Fibroblast of the conjunctiva (primary cell): ENCODE results near the gene DYNC2H1.
A peak's percentile ranks its signal among the peaks of the same experiment; 100 is the strongest.
"Not testable (repeated sequence)": the region's sequence is repeated elsewhere in the genome, so short reads cannot be mapped to it uniquely, and the experiment has no call there.

Experiments used
- DNase-seq: peaks from one replicate; pipeline ENCODE4 v3.0.0-alpha.2; 2010; ENCODE audit warnings: low read depth

DYNC2H1 gene

DNA sequence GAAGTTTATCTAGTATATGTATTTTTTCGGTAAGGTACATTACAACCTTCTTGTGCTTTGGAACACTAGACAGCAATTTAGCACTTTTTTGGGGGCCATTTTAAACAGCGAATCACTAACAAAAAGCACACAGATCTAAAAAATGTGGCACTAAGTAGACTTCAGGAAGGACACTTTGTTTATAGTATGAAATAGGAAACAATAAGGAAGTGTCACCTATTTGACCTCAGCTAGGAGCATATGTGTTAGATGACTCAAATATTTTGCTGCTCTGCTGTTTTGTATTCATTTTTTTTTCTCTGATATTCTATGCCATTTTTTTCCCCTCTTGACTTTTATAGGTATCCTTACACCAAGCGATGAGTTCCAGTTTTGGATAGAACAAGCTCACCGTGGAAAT, 5.6 kb downstream of the DYNC2H1 start:
- no peak for DNase-seq

GRCh38 chr11:103125462-103125861, 16.2 kb downstream of the DYNC2H1 start:
- no peak for DNase-seq

DNA sequence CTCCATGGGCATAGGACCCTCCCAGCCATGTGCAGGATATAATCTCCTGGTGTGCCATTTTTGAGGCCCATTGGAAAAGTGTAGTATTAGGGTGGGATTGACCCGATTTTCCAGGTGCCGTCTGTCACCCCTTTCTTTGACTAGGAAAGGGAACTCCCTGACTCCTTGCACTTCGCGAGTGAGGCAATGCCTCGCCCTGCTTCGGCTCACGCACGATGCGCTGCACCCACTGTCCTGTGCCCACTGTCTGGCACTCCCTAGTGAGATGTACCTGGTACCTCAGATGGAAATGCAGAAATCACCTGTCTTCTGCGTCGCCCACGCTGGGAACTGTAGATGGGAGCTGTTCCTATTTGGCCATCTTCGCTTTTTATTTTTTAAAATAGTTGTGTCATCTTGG, 32.8 kb downstream of the DYNC2H1 start:
- not testable (repeated sequence) for DNase-seq

DNA sequence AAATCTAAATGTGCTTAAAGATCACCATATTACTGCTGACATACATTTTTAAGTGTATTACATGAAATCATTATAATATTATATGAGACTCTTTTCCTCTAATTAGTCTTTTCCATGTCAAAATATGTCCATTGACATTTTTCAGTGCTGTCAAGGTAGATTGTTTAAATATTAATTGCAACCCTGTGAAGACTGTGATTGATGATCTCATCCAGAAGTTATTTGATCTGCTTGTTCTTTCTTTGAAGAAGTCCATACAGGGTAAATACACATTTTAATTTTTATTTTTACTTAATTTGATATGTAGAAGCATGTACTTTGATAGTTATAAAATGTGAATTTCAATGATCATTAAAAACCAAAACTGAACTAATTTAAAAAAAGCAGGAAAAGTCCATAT, 38.4 kb downstream of the DYNC2H1 start:
- DNase-seq: no peak

DNA sequence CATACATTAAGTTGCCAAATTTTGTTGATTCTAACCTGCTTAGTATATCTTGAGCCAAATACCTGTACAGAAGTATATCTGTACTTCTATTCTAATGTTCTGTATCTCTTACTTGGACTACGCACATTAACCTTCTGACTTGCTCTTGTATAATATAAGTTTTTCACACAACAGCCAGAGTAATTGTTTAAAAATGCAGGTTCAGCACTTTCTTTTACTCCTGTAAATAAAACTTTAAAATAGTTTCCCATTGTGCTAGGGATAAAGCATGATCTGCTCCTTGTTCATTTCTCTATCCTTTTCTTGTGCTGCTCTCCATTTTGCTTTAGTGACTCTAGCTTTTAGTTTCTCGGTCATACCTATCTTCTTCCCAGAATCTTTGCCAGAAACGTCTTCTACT, 48.3 kb downstream of the DYNC2H1 start:
- no peak for DNase-seq

GRCh38 chr11:103164093-103164796, 55.0 kb downstream of the DYNC2H1 start:
- no peak for DNase-seq

DNA sequence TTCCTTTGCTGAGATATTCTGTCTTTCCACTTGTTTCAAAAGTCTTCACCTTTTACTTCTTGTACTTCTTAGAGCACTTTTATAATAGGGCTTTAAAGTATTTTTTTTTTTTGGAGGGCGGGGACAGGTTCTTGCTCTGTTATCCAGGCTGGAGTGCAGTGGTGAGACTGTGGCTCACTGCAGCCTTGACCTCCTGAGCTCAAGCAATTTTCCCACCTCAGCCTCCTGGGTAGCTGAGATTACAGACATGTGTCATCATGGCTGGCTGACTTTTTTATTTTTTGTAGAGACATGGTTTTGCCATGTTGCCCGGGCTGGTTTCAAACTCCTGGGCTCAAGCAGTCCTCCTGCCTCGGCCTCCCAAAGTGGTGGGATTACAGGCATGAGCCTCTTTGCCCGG, 57.9 kb downstream of the DYNC2H1 start:
- no peak for DNase-seq

DNA sequence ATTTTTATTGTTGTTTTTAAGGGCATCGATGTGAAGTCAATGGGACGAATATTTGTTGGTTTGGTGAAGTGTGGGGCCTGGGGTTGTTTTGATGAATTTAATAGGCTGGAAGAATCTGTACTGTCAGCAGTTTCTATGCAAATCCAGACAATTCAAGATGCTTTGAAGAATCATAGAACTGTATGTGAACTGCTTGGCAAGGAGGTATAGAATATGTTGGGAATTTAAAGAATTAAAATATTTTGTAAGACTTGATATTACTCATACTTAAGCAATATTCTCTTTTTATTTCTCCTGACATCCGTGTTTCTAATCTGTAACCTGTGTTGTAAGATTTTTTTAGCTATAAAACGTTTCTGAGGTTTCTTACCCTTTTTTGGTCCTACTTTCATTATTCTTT, 61.6 kb downstream of the DYNC2H1 start:
- DNase-seq: peak; percentile 32

- no peak for DNase-seq
Measured at GRCh38 chr11:103175461-103176129, 66.4 kb downstream of the DYNC2H1 start.

GRCh38 chr11:103183981-103184611, 74.9 kb downstream of the DYNC2H1 start:
- no peak for DNase-seq

DNA sequence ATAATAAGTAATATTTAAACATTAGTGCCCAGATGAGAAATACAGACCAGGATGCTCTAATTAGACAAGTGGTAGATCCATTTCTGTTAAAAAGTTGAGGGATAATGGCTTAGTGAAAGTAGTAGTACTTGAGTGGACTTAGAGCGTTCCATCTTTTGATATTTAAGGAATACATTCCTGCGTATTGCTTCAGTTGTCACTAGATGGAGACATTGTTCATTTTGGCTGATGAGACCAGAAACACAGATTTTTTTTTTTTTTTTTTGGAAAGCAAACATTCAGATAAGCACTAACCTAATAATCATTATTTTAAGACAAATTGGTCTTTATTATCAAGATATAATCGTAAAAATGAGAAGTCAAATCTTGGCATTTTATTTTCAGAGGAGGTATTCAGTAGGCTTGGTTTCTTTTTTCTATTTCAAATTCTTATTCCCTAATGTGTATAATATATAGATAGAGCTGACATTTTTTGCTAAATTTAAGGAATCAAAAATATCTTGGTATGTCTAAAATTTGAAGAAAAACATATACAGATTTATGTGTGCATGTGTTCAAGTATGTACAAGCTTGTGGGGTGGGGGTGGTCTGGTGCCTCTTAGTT, 92.9 kb downstream of the DYNC2H1 start:
- DNase-seq: peak; percentile 28

GRCh38 chr11:103210543-103210942, 101.3 kb downstream of the DYNC2H1 start:
- DNase-seq: no peak

DNA sequence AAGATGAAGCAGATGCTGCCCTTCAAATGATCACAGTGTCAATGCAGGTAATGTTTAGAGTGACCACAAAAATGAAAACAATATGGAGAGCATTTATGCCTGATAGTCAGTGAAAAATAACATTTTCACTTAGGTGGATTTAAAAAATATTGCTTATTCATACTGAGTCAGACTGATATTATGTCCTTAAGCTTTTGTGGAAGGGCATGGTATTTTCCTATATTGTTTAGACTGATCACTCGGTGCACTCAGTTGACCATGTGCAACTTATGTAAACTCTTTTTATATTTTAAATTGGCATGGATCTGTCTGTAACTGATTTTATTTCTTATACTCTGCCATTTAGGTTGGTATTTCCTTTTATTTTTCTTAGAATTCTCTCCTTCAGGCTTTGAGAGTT, 106.6 kb downstream of the DYNC2H1 start:
- DNase-seq: no peak

- no peak for DNase-seq
Measured at GRCh38 chr11:103220133-103220532, 110.9 kb downstream of the DYNC2H1 start.

- DNase-seq: no peak
Measured at GRCh38 chr11:103222806-103223205, 113.6 kb downstream of the DYNC2H1 start.

DNA sequence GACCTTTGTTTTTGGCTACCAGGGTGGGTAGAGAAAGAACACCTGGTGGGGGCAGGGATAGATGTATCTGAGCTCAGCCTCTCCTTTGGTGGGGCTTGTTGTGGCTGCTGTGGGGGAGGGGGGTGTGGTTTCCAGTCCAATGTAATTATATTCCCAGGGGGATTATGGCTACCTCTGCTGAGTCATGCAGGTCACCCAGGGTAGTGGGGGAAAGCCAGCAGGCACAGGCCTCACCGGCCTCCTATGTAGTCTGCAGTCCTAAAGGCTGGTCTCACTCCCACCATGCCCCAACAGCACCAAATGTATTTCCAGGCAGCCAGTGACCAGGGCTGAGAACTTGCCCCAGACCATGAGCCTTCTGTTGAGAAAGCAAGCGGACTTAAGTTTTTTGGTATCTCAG, 119.6 kb downstream of the DYNC2H1 start:
- no peak for DNase-seq

GRCh38 chr11:103234974-103235373, 125.7 kb downstream of the DYNC2H1 start:
- peak; percentile 12 for DNase-seq

GRCh38 chr11:103241574-103241973, 132.3 kb downstream of the DYNC2H1 start:
- no peak for DNase-seq

- no peak for DNase-seq
Measured at GRCh38 chr11:103254123-103254522, 144.9 kb downstream of the DYNC2H1 start.

DNA sequence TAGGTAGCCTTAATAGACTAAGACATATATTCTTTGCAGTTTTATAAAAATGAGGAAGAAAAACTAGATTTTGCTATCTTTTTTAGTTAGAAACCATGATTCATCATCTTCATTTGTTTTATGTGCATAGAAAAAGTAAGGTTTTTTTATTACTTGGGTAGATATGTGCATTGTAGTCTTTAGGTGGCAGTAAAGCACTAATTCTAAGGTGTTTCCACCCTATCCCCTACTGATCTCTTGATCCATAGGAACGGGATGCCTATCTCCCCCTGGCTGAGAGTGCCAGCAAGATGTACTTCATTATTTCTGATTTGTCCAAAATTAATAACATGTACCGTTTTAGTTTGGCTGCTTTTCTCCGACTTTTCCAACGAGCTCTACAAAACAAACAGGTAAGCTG, 148.1 kb downstream of the DYNC2H1 start:
- DNase-seq: peak; percentile 14

DNA sequence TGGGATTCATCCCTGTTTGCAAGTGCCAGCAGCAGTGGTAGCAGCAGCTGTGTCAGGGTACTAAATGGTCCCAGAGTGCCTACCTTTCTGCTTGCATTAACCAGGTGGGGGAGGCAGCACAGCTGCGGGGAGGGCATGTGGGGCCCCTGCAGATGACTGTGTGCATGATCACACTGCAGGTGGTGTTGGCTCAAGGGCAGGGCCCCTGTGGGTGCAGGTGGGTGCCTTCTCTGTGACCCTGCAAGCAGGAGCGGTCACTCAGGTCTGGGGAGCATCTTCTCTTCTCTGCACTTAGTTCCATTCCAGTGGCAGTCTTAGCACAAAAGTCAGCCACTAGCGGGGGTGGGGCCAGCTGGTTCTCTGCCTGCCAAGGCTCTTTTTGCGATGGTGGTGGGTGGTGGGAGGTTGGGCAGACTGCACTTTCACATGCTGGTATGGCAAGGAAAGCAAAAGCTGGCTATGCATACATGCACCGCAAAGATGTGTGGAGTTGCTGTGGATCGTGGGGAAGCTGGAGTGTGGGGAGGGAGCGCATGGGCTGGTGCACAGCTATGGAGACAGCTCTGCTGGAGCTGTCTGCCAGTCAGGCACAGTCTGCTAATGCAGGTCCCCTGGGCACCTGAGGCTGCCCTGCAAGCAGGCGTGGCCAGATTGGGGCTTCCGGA, 157.1 kb downstream of the DYNC2H1 start:
- DNase-seq: no peak

- no peak for DNase-seq
Measured at GRCh38 chr11:103272876-103273275, 163.7 kb downstream of the DYNC2H1 start.
